Measurements from ENCODE around the gene MMP25. TPM values are rescaled to one million over a fixed set of nuclear protein-coding genes. Genes with fewer than 3 reads are reported as not detected.

Gene MMP25
- total RNA-seq, 1 donor from 2014 or later: 10.2 TPM

DNA sequence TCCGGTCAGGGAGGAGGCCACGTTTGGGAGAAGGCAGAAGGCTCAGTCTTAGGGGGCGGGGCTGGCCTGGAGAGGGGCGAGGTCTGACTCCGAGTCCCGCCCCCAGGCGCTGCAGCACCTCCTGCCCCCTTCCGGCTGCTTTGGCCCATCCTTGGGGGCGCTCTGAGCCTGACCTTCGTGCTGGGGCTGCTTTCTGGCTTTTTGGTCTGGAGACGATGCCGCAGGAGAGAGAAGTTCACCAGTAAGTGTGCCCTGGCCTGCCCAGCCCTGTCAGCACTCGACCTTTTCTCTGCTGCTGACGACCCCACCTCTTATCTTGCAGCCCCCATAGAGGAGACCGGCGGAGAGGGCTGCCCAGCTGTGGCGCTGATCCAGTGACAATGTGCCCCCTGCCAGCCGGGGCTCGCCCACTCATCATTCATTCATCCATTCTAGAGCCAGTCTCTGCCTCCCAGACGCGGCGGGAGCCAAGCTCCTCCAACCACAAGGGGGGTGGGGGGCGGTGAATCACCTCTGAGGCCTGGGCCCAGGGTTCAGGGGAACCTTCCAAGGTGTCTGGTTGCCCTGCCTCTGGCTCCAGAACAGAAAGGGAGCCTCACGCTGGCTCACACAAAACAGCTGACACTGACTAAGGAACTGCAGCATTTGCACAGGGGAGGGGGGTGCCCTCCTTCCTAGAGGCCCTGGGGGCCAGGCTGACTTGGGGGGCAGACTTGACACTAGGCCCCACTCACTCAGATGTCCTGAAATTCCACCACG, 24.7 kb upstream of the MMP25 start:
- H3K9me3 Mint-ChIP-seq: no peaks in the 10 kb centered on the region
- H3K27me3 Mint-ChIP-seq: peaks cover 13% of the 10 kb centered on the region
- peak; percentile 93 for DNase-seq
- peak overlapping the region; percentile 83 for H3K4me3 Mint-ChIP-seq
- intact Hi-C loops (cut with micrococcal nuclease): loop anchor here (2.0 to 10.0 kb wide), 2 partner anchors 51 to 263 kb away; partner anchors contain the start of gene ZNF263
- H3K27ac Mint-ChIP-seq: peak overlapping the region; percentile 95
- H3K36me3 Mint-ChIP-seq (ENCODE audit: low read depth): peaks cover 11% of the 10 kb centered on the region
- peaks cover 41% of the 10 kb centered on the region for H3K4me1 Mint-ChIP-seq

GRCh38 chr16:3022208-3022683, 24.1 kb upstream of the MMP25 start:
- intact Hi-C loops (cut with micrococcal nuclease): loop anchor here (10.0 kb wide), 1 partner anchor 263 kb away; the partner anchor contains the start of gene ZNF263
- peak; percentile 91 for DNase-seq
- H3K9me3 Mint-ChIP-seq: no peaks in the 10 kb centered on the region
- H3K27me3 Mint-ChIP-seq: peaks cover 8% of the 10 kb centered on the region
- H3K36me3 Mint-ChIP-seq (ENCODE audit: low read depth): peaks cover 17% of the 10 kb centered on the region
- peak overlapping the region; percentile 95 for H3K27ac Mint-ChIP-seq
- peaks cover 41% of the 10 kb centered on the region for H3K4me1 Mint-ChIP-seq
- H3K4me3 Mint-ChIP-seq: peak overlapping the region; percentile 83

DNA sequence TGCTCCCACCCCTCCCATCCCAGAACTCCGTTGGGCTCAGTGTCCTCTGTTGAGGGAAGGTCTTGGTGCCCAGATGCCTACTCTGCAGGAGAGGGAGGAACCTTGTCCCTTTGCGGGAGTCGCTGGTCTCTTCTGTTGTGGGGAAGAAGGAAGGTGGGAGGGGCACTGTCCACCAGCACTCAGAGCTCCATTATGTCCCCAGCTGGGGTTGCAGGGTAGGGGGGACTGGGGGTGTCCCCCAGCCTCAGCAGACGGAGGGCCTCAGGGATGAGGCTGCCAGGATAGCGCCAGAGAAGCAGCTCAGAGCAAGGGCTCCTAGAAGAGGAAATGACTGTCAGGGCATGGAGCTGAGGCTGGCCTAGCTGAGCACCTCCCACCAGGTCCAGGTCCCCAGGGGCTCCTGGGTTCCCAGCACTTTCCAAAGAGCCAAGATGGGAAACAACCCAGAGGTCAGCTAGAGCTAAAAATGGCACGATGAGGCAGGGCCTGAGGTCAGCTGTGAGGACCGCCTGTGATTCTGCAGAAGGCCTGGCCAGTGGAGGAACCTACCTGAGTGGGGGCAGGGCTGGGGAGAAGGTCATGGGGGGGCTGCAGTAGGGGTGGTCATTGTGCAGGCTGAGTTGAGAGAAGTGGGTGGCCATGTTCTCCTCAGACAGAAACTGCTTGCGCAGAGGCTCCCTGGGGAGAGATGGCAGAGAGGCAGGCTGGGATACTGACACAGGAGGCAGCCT, 23.5 kb upstream of the MMP25 start:
- peak overlapping the region; percentile 95 for H3K27ac Mint-ChIP-seq
- peak overlapping the region; percentile 83 for H3K4me3 Mint-ChIP-seq
- no peaks in the 10 kb centered on the region for H3K9me3 Mint-ChIP-seq
- peaks cover 41% of the 10 kb centered on the region for H3K4me1 Mint-ChIP-seq
- intact Hi-C loops (cut with micrococcal nuclease): loop anchor here (10.0 kb wide), 1 partner anchor 262 kb away; the partner anchor contains the start of gene ZNF263
- peak; percentile 78 for DNase-seq
- peaks cover 19% of the 10 kb centered on the region for H3K36me3 Mint-ChIP-seq (ENCODE audit: low read depth)
- peaks cover 8% of the 10 kb centered on the region for H3K27me3 Mint-ChIP-seq

DNA sequence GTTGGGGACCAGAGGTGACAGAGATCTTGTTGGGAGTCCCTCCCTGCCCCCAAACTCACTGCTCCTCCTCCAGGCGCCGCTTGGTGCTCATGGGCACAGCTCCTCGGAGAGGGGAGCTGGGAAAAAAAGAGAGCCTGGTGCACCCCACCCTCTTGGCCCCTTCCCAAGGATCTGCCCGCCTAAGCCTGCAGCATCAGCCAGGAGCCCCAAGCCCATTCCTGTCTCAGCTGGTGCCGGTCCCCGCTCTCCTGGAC, 23.0 kb upstream of the MMP25 start:
- intact Hi-C loops (cut with micrococcal nuclease): loop anchor here (10.0 kb wide), 1 partner anchor 261 kb away; the partner anchor contains the start of gene ZNF263
- peaks cover 5% of the 10 kb centered on the region for H3K27me3 Mint-ChIP-seq
- peak overlapping the region; percentile 95 for H3K27ac Mint-ChIP-seq
- peak overlapping the region; percentile 83 for H3K4me3 Mint-ChIP-seq
- H3K4me1 Mint-ChIP-seq: peaks cover 40% of the 10 kb centered on the region
- H3K9me3 Mint-ChIP-seq: no peaks in the 10 kb centered on the region
- peaks cover 19% of the 10 kb centered on the region for H3K36me3 Mint-ChIP-seq (ENCODE audit: low read depth)
- DNase-seq: no peak

GRCh38 chr16:3023669-3024478, 22.5 kb upstream of the MMP25 start, which contains the start of the genes HCFC1R1 and THOC6:
Gene HCFC1R1 (minus strand): TSS chr16:3023942. CDS start chr16:3023941, 1 bp downstream.
Gene THOC6 (plus strand): TSS chr16:3024035. CDS start chr16:3024327, 292 bp downstream.
- H3K4me1 Mint-ChIP-seq: peaks cover 45% of the 10 kb centered on the region

GRCh38 chr16:3025032-3026002, 21.0 kb upstream of the MMP25 start:
- intact Hi-C loops (cut with micrococcal nuclease): loop anchor here (10.0 kb wide), 1 partner anchor 259 kb away; the partner anchor contains the start of gene ZNF263
- Mint-ChIP-seq H3K36me3 (ENCODE audit: low read depth) (peaks cover 19% of the 10 kb centered on the region), H3K4me1 (peaks cover 52% of the 10 kb centered on the region), H3K9me3 (no peaks in the 10 kb centered on the region), H3K4me3 (peak overlapping the region; percentile 43), H3K27ac (no peak overlapping the region), H3K27me3 (no peaks in the 10 kb centered on the region)
- no peak for DNase-seq

More at GRCh38 chr16:3023669-3024478, 22.5 kb upstream of the MMP25 start, which contains the start of the genes HCFC1R1 and THOC6:
- Mint-ChIP-seq H3K27ac (peak within 1 kb of the TSS; percentile 95), H3K4me3 (peak within 1 kb of the TSS; percentile 83), H3K9me3 (no peaks in the 10 kb centered on the region), H3K27me3 (peaks cover 2% of the 10 kb centered on the region), H3K36me3 (ENCODE audit: low read depth) (peaks cover 19% of the 10 kb centered on the region)
- intact Hi-C loops (cut with micrococcal nuclease): loop anchor here (10.0 kb wide), 1 partner anchor 261 kb away; the partner anchor contains the start of gene ZNF263
- DNase-seq: peak; percentile 99

DNA sequence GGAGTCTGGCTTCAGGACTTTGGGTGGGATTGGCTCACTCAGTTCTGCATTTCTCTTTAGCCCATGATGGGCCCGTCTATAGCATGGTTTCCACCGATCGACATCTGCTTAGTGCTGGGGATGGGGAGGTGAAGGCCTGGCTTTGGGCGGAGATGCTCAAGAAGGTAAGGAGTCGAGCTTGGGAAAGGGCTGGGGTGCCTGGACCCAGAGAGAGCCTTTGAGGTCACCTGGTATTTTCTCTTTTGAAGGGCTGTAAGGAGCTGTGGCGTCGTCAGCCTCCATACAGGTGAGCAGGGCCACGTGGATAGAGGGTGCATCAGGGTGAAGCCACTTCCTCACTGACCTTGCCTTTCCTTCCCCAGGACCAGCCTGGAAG, 20.4 kb upstream of the MMP25 start:
- DNase-seq: no peak
- no peaks in the 10 kb centered on the region for H3K9me3 Mint-ChIP-seq
- intact Hi-C loops (cut with micrococcal nuclease): loop anchor here (10.0 kb wide), 1 partner anchor 259 kb away; the partner anchor contains the start of gene ZNF263
- no peak overlapping the region for H3K4me3 Mint-ChIP-seq
- no peak overlapping the region for H3K27ac Mint-ChIP-seq
- H3K36me3 Mint-ChIP-seq (ENCODE audit: low read depth): peaks cover 19% of the 10 kb centered on the region
- peaks cover 48% of the 10 kb centered on the region for H3K4me1 Mint-ChIP-seq
- no peaks in the 10 kb centered on the region for H3K27me3 Mint-ChIP-seq

DNA sequence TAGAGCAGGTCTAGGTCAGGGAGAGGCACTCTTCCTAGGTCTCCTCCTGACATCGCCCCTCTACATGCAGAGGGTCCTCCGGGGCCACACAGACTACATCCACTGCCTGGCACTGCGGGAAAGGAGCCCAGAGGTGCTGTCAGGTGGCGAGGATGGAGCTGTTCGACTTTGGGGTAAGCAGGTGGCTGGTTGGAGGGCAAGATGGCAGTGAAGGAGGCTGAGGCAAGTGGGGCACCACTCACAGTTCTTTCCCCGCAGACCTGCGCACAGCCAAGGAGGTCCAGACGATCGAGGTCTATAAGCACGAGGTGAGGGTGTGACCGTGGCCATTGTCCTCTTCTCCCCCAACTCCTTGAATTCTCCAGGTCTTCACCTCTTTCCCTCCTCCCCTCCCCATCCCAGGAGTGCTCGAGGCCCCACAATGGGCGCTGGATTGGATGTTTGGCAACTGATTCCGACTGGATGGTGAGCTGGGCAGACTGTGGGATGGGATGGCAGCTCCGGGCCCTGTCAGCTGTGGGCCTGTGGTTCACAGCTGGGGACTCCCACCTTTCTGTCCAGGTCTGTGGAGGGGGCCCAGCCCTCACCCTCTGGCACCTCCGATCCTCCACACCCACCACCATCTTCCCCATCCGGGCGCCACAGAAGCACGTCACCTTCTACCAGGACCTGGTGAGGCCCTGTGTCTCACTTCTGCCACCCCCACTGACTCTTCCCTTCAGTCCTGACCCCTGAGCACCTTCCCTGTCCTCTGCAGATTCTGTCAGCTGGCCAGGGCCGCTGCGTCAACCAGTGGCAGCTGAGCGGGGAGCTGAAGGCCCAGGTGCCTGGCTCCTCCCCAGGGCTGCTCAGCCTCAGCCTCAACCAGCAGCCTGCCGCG, 19.5 kb upstream of the MMP25 start:
- peaks cover 41% of the 10 kb centered on the region for H3K4me1 Mint-ChIP-seq
- H3K4me3 Mint-ChIP-seq: no peak overlapping the region
- no peak for DNase-seq
- H3K27me3 Mint-ChIP-seq: no peaks in the 10 kb centered on the region
- peaks cover 19% of the 10 kb centered on the region for H3K36me3 Mint-ChIP-seq (ENCODE audit: low read depth)
- intact Hi-C loops (cut with micrococcal nuclease): loop anchor here (10.0 kb wide), 1 partner anchor 258 kb away; the partner anchor contains the start of gene ZNF263
- no peak overlapping the region for H3K27ac Mint-ChIP-seq
- no peaks in the 10 kb centered on the region for H3K9me3 Mint-ChIP-seq

GRCh38 chr16:3027489-3027795, 18.9 kb upstream of the MMP25 start:
- Mint-ChIP-seq H3K9me3 (no peaks in the 10 kb centered on the region), H3K27ac (no peak overlapping the region), H3K36me3 (ENCODE audit: low read depth) (peaks cover 19% of the 10 kb centered on the region), H3K27me3 (peaks cover 2% of the 10 kb centered on the region), H3K4me1 (peaks cover 37% of the 10 kb centered on the region), H3K4me3 (no peak overlapping the region)
- DNase-seq: no peak
- intact Hi-C loops (cut with micrococcal nuclease): loop anchor here (10.0 kb wide), 1 partner anchor 257 kb away; the partner anchor contains the start of gene ZNF263

DNA sequence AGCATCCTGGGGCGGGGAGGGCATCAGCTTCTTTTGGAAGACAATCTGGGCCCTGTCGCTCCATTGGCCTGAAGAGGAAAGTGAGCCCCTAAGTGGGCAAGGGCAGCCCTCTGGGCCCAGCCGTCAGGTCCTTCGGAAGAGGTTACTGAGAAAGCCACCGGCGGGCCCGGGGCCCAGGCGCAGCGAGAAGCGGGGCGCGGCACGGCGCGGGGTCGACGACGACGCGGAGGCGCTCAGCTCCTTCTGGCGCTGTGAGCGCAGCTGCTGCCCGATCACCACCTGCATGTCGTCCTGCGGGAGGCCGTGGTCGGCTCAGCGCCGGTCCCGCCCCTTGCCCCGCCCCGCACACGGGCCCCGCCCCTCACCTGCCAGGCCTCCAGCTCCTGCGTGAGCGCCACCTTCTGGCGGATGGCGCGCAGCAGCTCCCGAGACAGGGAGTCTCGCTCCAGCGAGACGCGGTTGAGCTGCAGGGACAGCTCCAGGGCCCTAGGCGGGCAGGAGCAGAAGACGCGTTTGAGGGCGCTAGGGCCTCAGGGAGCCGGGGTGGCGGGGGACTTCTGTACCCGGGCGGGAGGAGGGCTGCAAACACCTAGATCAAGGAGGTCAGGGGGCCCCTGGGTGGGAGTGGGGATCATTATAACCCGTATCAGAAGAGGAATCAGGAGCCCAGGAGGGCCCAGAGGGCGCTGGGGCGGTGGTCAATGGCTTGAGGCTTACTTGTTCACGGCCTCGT, 18.2 kb upstream of the MMP25 start:
- H3K4me3 Mint-ChIP-seq: peak overlapping the region; percentile 83
- H3K27me3 Mint-ChIP-seq: peaks cover 10% of the 10 kb centered on the region
- peaks cover 19% of the 10 kb centered on the region for H3K36me3 Mint-ChIP-seq (ENCODE audit: low read depth)
- H3K4me1 Mint-ChIP-seq: peaks cover 35% of the 10 kb centered on the region
- peak; percentile 96 for DNase-seq
- intact Hi-C loops (cut with micrococcal nuclease): loop anchor here (1.0 to 10.0 kb wide), 3 partner anchors 25 to 257 kb away; partner anchors contain the start of gene ZNF263
- no peaks in the 10 kb centered on the region for H3K9me3 Mint-ChIP-seq
- H3K27ac Mint-ChIP-seq: peak overlapping the region; percentile 56

- intact Hi-C loops (cut with micrococcal nuclease): loop anchor here (1.0 to 10.0 kb wide), 3 partner anchors 26 to 256 kb away; partner anchors contain the start of gene ZNF263
These were observed 17.5 kb upstream of the MMP25 start for GRCh38 chr16:3028716-3029319.

More at GRCh38 chr16:3028716-3029319, 17.5 kb upstream of the MMP25 start:
- Mint-ChIP-seq H3K27me3 (peaks cover 16% of the 10 kb centered on the region), H3K36me3 (ENCODE audit: low read depth) (peaks cover 19% of the 10 kb centered on the region), H3K27ac (peak overlapping the region; percentile 71), H3K4me3 (peak overlapping the region; percentile 83), H3K9me3 (no peaks in the 10 kb centered on the region), H3K4me1 (peaks cover 32% of the 10 kb centered on the region)
- DNase-seq: no peak

Data from activated CD4-positive, alpha-beta T cell treated with anti-CD3 and anti-CD28 coated beads, Interleukin-2, amount 10 ng/mL, durations not matched to agents 24 days and 14 days (primary cell).